ENCODE measurements around the gene DNAH2. TPM values are rescaled to one million over a fixed set of nuclear protein-coding genes. Genes with fewer than 3 reads are reported as not detected.
A peak's percentile ranks its signal among the peaks of the same experiment; 100 is the strongest.

Gene DNAH2
- total RNA-seq, 4 donors from 2014 or later = under 0.01 to 1.4 (median under 0.01) TPM

GRCh38 chr17:7852919-7853690, 135.6 kb downstream of the DNAH2 start:
- no peaks in the 10 kb centered on the region for H3K9me3 ChIP-seq
- H3K27me3 ChIP-seq = no peaks in the 10 kb centered on the region
- H3K36me3 ChIP-seq = peaks cover 0 to 54% (median 27%) of the 10 kb centered on the region in 3 donors
- 67 to 82% methylated on average over 26 to 50 of the region's 51 CpGs for WGBS, 2 donors
- H3K4me3 ChIP-seq = no peak overlapping the region
- DNase-seq (ENCODE audit: low spot score in 2 of 2) = no peak
- peak overlapping the region in 1 of 4 donors; percentile 61 for H3K27ac ChIP-seq
- TF ChIP-seq EP300 (IDR thresholded peaks at IDR 0.05) (no peak), POLR2A (IDR thresholded peaks at IDR 0.05) (no peak)
- TF ChIP-seq, protein P1, sequence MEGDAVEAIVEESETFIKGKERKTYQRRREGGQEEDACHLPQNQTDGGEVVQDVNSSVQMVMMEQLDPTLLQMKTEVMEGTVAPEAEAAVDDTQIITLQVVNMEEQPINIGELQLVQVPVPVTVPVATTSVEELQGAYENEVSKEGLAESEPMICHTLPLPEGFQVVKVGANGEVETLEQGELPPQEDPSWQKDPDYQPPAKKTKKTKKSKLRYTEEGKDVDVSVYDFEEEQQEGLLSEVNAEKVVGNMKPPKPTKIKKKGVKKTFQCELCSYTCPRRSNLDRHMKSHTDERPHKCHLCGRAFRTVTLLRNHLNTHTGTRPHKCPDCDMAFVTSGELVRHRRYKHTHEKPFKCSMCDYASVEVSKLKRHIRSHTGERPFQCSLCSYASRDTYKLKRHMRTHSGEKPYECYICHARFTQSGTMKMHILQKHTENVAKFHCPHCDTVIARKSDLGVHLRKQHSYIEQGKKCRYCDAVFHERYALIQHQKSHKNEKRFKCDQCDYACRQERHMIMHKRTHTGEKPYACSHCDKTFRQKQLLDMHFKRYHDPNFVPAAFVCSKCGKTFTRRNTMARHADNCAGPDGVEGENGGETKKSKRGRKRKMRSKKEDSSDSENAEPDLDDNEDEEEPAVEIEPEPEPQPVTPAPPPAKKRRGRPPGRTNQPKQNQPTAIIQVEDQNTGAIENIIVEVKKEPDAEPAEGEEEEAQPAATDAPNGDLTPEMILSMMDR (IDR thresholded peaks at IDR 0.05) = no peak
- H3K4me1 ChIP-seq = peaks cover 0 to 37% (median 22%) of the 10 kb centered on the region in 4 donors

DNA sequence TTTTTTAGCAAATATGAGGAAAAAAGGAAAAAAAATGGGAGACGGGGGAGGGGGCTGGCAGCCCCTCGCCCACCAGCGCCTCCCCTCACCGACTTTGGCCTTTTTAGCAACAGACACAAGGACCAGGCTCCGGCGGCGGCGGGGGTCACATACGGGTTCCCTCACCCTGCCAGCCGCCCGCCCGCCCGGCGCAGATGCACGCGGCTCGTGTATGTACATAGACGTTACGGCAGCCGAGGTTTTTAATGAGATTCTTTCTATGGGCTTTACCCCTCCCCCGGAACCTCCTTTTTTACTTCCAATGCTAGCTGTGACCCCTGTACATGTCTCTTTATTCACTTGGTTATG, 136.1 kb downstream of the DNAH2 start:
- peaks cover 0 to 43% (median 28%) of the 10 kb centered on the region in 4 donors for H3K4me1 ChIP-seq
- TF ChIP-seq EP300 (IDR thresholded peaks at IDR 0.05) (no peak), POLR2A (IDR thresholded peaks at IDR 0.05) (no peak)
- TF ChIP-seq, protein P1 (IDR thresholded peaks at IDR 0.05) = no peak
- H3K27me3 ChIP-seq = no peaks in the 10 kb centered on the region
- no peak for DNase-seq (ENCODE audit: low spot score in 2 of 2)
- peaks cover 0 to 49% (median 21%) of the 10 kb centered on the region in 3 donors for H3K36me3 ChIP-seq
- 79 to 84% methylated on average over 21 of the region's 21 CpGs for WGBS, 2 donors
- H3K27ac ChIP-seq = no peak overlapping the region
- H3K4me3 ChIP-seq = no peak overlapping the region
- no peaks in the 10 kb centered on the region for H3K9me3 ChIP-seq

DNA sequence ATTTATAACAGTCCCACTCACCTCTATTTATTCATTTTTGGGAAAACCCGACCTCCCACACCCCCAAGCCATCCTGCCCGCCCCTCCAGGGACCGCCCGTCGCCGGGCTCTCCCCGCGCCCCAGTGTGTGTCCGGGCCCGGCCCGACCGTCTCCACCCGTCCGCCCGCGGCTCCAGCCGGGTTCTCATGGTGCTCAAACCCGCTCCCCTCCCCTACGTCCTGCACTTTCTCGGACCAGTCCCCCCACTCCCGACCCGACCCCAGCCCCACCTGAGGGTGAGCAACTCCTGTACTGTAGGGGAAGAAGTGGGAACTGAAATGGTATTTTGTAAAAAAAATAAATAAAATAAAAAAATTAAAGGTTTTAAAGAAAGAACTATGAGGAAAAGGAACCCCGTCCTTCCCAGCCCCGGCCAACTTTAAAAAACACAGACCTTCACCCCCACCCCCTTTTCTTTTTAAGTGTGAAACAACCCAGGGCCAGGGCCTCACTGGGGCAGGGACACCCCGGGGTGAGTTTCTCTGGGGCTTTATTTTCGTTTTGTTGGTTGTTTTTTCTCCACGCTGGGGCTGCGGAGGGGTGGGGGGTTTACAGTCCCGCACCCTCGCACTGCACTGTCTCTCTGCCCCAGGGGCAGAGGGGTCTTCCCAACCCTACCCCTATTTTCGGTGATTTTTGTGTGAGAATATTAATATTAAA, 136.7 kb downstream of the DNAH2 start:
- Histone ChIP-seq H3K27me3 (no peaks in the 10 kb centered on the region), H3K9me3 (no peaks in the 10 kb centered on the region), H3K4me1 (peaks cover 0 to 48% (median 32%) of the 10 kb centered on the region in 4 donors), H3K4me3 (peak overlapping the region in 1 of 4 donors; percentile 67), H3K27ac (peak overlapping the region in 2 of 4 donors; percentile 89 to 96), H3K36me3 (peaks cover 0 to 43% (median 19%) of the 10 kb centered on the region in 3 donors)
- WGBS, 2 donors = 73 to 74% methylated on average over 31 of the region's 31 CpGs
- no peak for TF ChIP-seq EP300 (IDR thresholded peaks at IDR 0.05)
- TF ChIP-seq POLR2A (IDR thresholded peaks at IDR 0.05) = no peak
- TF ChIP-seq, protein P1 (IDR thresholded peaks at IDR 0.05) = no peak
- DNase-seq (ENCODE audit: low spot score in 2 of 2) = no peak

DNA sequence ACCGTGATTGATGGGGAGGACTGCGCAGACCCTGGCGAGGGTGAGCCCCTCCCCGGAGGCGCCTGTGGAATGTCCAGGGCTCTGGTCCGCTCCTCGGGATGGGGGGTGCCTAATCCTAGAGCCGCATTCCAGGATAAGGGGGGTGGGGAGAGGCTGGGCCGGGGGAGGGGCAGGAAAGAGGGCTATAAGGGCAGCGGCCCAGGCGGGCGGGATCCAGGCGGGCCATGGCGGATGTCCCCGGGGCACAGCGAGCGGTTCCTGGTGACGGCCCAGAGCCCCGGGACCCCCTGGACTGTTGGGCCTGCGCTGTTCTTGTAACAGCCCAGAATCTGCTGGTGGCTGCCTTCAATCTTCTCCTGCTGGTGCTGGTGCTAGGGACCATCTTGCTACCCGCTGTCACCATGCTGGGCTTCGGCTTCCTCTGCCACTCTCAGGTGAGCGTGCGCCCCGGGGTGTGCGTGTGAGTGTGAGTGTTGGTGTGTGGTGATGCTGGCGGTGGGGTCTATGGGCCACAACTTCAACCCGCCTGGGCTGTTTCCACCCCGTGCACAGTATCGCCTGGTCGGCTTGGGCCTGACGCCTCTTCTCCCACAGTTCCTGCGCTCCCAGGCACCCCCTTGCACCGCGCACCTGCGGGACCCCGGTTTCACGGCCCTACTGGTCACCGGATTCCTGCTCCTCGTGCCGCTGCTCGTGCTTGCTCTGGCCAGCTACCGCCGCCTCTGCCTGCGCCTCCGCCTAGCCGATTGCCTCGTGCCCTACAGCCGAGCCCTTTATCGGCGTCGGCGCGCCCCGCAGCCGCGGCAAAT, 137.5 kb downstream of the DNAH2 start, which contains the start of gene TMEM88:
Gene TMEM88, plus strand, starts transcription at position 216 of the 809 bp plus-strand sequence. Its CDS starts 9 bp downstream, at position 225.
- Histone ChIP-seq H3K9me3 (no peaks in the 10 kb centered on the region), H3K4me1 (peaks cover 0 to 45% (median 32%) of the 10 kb centered on the region in 4 donors), H3K36me3 (peaks cover 0 to 41% (median 19%) of the 10 kb centered on the region in 3 donors), H3K27ac (peak within 1 kb of the TSS; percentile 86 to 97 (median 92)), H3K4me3 (peak within 1 kb of the TSS; percentile 66 to 78 (median 69)), H3K27me3 (no peaks in the 10 kb centered on the region)
- 37 to 65% methylated on average over 40 to 55 of the region's 57 CpGs for WGBS, 2 donors
- DNase-seq (ENCODE audit: low spot score in 2 of 2) = no peak
- TF ChIP-seq EP300 (IDR thresholded peaks at IDR 0.05) (no peak), POLR2A (IDR thresholded peaks at IDR 0.05) (no peak)
- TF ChIP-seq, protein P1 (IDR thresholded peaks at IDR 0.05) = no peak

Measured in tibial nerve (tissue), 4 donors.